H1 (cell line): Measurements from ENCODE around the gene DPP10. TPM values are rescaled to one million over a fixed set of nuclear protein-coding genes. Genes with fewer than 3 reads are reported as not detected.
A peak's percentile ranks its signal among the peaks of the same experiment; 100 is the strongest.

Experiments
- CTCF ChIA-PET: fragments of 300-600 bp; sonication (Branson Sonifier 250); formaldehyde crosslinking; loops from one replicate; lab custom pipeline; 2021; ENCODE audit not compliant: partially characterized antibody; lab: Charles Lee
- POLR2A ChIA-PET: fragments of 300-600 bp; sonication (Branson Sonifier 250); formaldehyde crosslinking; loops from one replicate; lab custom pipeline; 2021; ENCODE audit warnings: inconsistent platforms; ENCODE audit not compliant: partially characterized antibody; lab: Charles Lee
- DNase-seq, 2 experiments: peaks; one replicate each; pipeline versions ENCODE4 v3.0.0 to v3.0.0-alpha.2; 2010 to 2022; ENCODE audit warnings: low spot score in 2 of 2, low read depth in 1 of 2, mixed read lengths in 1 of 2
- FAIRE-seq: peaks from 2 replicates; lab custom pipeline; 2011; peaks lifted over from hg19 to GRCh38; lab: Jason Lieb, UNC
- H2AFZ ChIP-seq: 2 replicates; pipeline ENCODE4 v1.8.1; 2012; ENCODE audit warnings: low read length, inconsistent platforms
- H2AK5ac ChIP-seq: 2 replicates; pipeline ENCODE4 v1.6.1; 2013; ENCODE audit warnings: low read depth, low read length
- H2BK120ac ChIP-seq: replicated peaks from 2 replicates; pipeline ENCODE3; 2013; ENCODE audit warnings: low read depth, low read length, inconsistent platforms
- H2BK12ac ChIP-seq: 2 replicates; pipeline ENCODE4 v1.6.1; 2013; ENCODE audit warnings: low read depth, low read length
- H2BK15ac ChIP-seq: 2 replicates; pipeline ENCODE4 v1.6.1; 2013; ENCODE audit warnings: low read length
- H2BK20ac ChIP-seq: 2 replicates; pipeline ENCODE4 v1.6.1; 2013; ENCODE audit warnings: low read length
- H2BK5ac ChIP-seq: 2 replicates; pipeline ENCODE4 v1.6.1; 2013; ENCODE audit warnings: low read depth, low read length
- H3K14ac ChIP-seq: 2 replicates; pipeline ENCODE4 v1.6.1; 2013; ENCODE audit warnings: inconsistent platforms; ENCODE audit not compliant: insufficient read length
- H3K18ac ChIP-seq: 2 replicates; pipeline ENCODE4 v1.6.1; 2013; ENCODE audit warnings: low read length; ENCODE audit errors: extremely low read depth
- H3K23ac ChIP-seq: 2 replicates; pipeline ENCODE4 v1.6.1; 2013; ENCODE audit warnings: inconsistent platforms; ENCODE audit not compliant: insufficient read length
- H3K23me2 ChIP-seq: 2 replicates; pipeline ENCODE4 v1.6.1; 2013; ENCODE audit warnings: low read depth, low read length
- H3K27ac ChIP-seq: 2 replicates; pipeline ENCODE4 v1.6.1; 2011; ENCODE audit warnings: low read depth, low read length, inconsistent platforms
- H3K27me3 ChIP-seq, 4 experiments: replicated peaks in 1 of 4; 1 replicate in 1 of 4; 2 replicates in 3 of 4; pipeline versions ENCODE4 v1.6.1 to v1.8.1; 2011 to 2013; ENCODE audit warnings: low read length in 3 of 4, mild to moderate bottlenecking in 3 of 4, inconsistent platforms in 2 of 4, mixed read lengths in 2 of 4, moderate library complexity in 1 of 4; ENCODE audit not compliant: control insufficient read depth in 3 of 4, insufficient read depth in 3 of 4; ENCODE audit errors: extremely low read depth in 1 of 4
- H3K36me3 ChIP-seq, 4 experiments: 2 replicates each; pipeline versions ENCODE4 v1.6.1 to v1.8.1; 2011 to 2013; ENCODE audit warnings: mild to moderate bottlenecking in 4 of 4, low read length in 3 of 4, moderate library complexity in 2 of 4, control low read depth in 1 of 4, inconsistent platforms in 1 of 4; ENCODE audit not compliant: insufficient read depth in 4 of 4, control insufficient read depth in 2 of 4
- H3K4ac ChIP-seq: replicated peaks from 2 replicates; pipeline ENCODE3; 2013; ENCODE audit warnings: low read length, low read depth, mixed read lengths, inconsistent platforms; ENCODE audit not compliant: insufficient read length
- H3K4me1 ChIP-seq, 4 experiments: replicated peaks in 1 of 4; 1 replicate in 1 of 4; 2 replicates in 3 of 4; pipeline versions ENCODE4 v1.6.1 to v1.8.1; 2011 to 2013; ENCODE audit warnings: low read length in 3 of 4, inconsistent platforms in 2 of 4, mixed read lengths in 1 of 4; ENCODE audit not compliant: insufficient read depth in 4 of 4, control insufficient read depth in 3 of 4
- H3K4me2 ChIP-seq, 2 experiments: 2 replicates each; pipeline versions ENCODE4 v1.6.1 to v1.8.1; 2011 to 2013; ENCODE audit warnings: low read depth in 2 of 2, low read length in 2 of 2, control low read depth in 1 of 2, inconsistent platforms in 1 of 2, mild to moderate bottlenecking in 1 of 2; ENCODE audit not compliant: insufficient read depth in 1 of 2
- H3K4me3 ChIP-seq, 4 experiments: fragments of 200-600, 300-600 bp in 1 of 4; sonication (generic), shearing (Covaris generic), sonication (Bioruptor Twin) in 1 of 4; 2 replicates each; pipeline versions ENCODE4 v1.5.1 to v1.8.1; 2011 to 2016; ENCODE audit warnings: low read length in 4 of 4, low read depth in 3 of 4, control low read depth in 2 of 4, inconsistent platforms in 2 of 4, mild to moderate bottlenecking in 2 of 4, mixed read lengths in 1 of 4, moderate library complexity in 1 of 4; ENCODE audit not compliant: insufficient read depth in 2 of 4; ENCODE audit errors: extremely low read depth in 1 of 4
- H3K56ac ChIP-seq: replicated peaks from 2 replicates; pipeline ENCODE3; 2013; ENCODE audit warnings: low read depth, mild to moderate bottlenecking, mixed read lengths, low read length, inconsistent platforms; ENCODE audit not compliant: insufficient read length
- H3K79me1 ChIP-seq: 2 replicates; pipeline ENCODE4 v1.6.1; 2013; ENCODE audit warnings: low read depth, low read length, control low read depth
- H3K79me2 ChIP-seq, 2 experiments: 2 replicates each; pipeline versions ENCODE4 v1.6.1 to v1.8.1; 2012 to 2013; ENCODE audit warnings: low read length in 2 of 2, mild to moderate bottlenecking in 2 of 2, inconsistent platforms in 1 of 2; ENCODE audit not compliant: insufficient read depth in 2 of 2, control insufficient read depth in 1 of 2
- H3K9ac ChIP-seq, 4 experiments: replicated peaks in 1 of 4; 1 replicate in 1 of 4; 2 replicates in 3 of 4; pipeline versions ENCODE4 v1.6.1 to v1.8.1; 2011 to 2013; ENCODE audit warnings: low read depth in 3 of 4, low read length in 3 of 4, control low read depth in 2 of 4, mild to moderate bottlenecking in 2 of 4, moderate library complexity in 2 of 4, inconsistent platforms in 1 of 4; ENCODE audit errors: extremely low read depth in 1 of 4
- H3K9me3 ChIP-seq, 2 experiments: 2 replicates each; pipeline versions ENCODE4 v1.6.1 to v1.8.1; 2012 to 2013; ENCODE audit warnings: mild to moderate bottlenecking in 2 of 2, moderate library complexity in 2 of 2, control low read depth in 1 of 2, inconsistent platforms in 1 of 2, low read depth in 1 of 2, low read length in 1 of 2, mixed read lengths in 1 of 2; ENCODE audit not compliant: insufficient read depth in 2 of 2
- H4K20me1 ChIP-seq, 2 experiments: replicated peaks in 1 of 2; 2 replicates each; pipeline versions ENCODE3 to v1.8.1; 2011 to 2013; ENCODE audit warnings: inconsistent platforms in 2 of 2, low read length in 2 of 2, mild to moderate bottlenecking in 1 of 2; ENCODE audit not compliant: insufficient read depth in 2 of 2, control insufficient read depth in 1 of 2
- H4K5ac ChIP-seq: 2 replicates; pipeline ENCODE4 v1.6.1; 2013; ENCODE audit warnings: low read length, low read depth, mixed read lengths, inconsistent platforms; ENCODE audit not compliant: insufficient read length
- H4K8ac ChIP-seq: 2 replicates; pipeline ENCODE4 v1.8.0; 2013; ENCODE audit warnings: mild to moderate bottlenecking, moderate library complexity, low read length, inconsistent platforms; ENCODE audit not compliant: insufficient read depth; ENCODE audit errors: extremely low read depth
- H4K91ac ChIP-seq: replicated peaks from 2 replicates; pipeline ENCODE3; 2013; ENCODE audit warnings: low read length, mixed read lengths, inconsistent platforms; ENCODE audit not compliant: insufficient read length
- ATF2 ChIP-seq: IDR thresholded peaks from 2 replicates; pipeline ENCODE4 v1.6.1; 2012; ENCODE audit warnings: low read length, inconsistent platforms
- ATF3 ChIP-seq: IDR thresholded peaks from 2 replicates; pipeline ENCODE4 v1.6.1; 2011; ENCODE audit warnings: low read depth, mild to moderate bottlenecking, low read length; ENCODE audit not compliant: insufficient read depth
- BCL11A ChIP-seq, 2 experiments: IDR thresholded peaks; one replicate each; pipeline ENCODE4 v1.6.1; 2011; ENCODE audit warnings: low read depth in 2 of 2, low read length in 2 of 2, mild to moderate bottlenecking in 2 of 2
- GABPA ChIP-seq: IDR thresholded peaks from 2 replicates; pipeline ENCODE4 v1.6.1; 2011; ENCODE audit warnings: mild to moderate bottlenecking, low read length, moderate library complexity, borderline replicate concordance; ENCODE audit not compliant: insufficient read depth
- GTF2F1 ChIP-seq: IDR thresholded peaks from 2 replicates; pipeline ENCODE4 v1.6.1; 2012; ENCODE audit warnings: low read depth, low read length, improper control_type of control experiment, borderline replicate concordance
- KDM4A ChIP-seq: IDR thresholded peaks from one replicate; pipeline ENCODE4 v1.7.1; 2012; ENCODE audit warnings: low read depth, mild to moderate bottlenecking, moderate library complexity, low read length, inconsistent platforms; ENCODE audit not compliant: severe bottlenecking
- RNF2 ChIP-seq: fragments of 200-900, 300-1000 bp; sonication (generic); IDR thresholded peaks from 2 replicates; pipeline ENCODE4 v1.7.1; 2016; ENCODE audit warnings: borderline replicate concordance, low read depth, mild to moderate bottlenecking, antibody characterized with exemption, low read length; ENCODE audit not compliant: poor library complexity, severe bottlenecking; ENCODE audit errors: missing control alignments
- SIX5 ChIP-seq: IDR thresholded peaks from 2 replicates; pipeline ENCODE4 v1.6.1; 2011; ENCODE audit warnings: mild to moderate bottlenecking, low read depth, low read length
- TAF1 ChIP-seq: IDR thresholded peaks from 2 replicates; pipeline ENCODE4 v1.6.1; 2011; ENCODE audit warnings: mild to moderate bottlenecking, low read depth, low read length
- TCF12 ChIP-seq: IDR thresholded peaks from 2 replicates; pipeline ENCODE4 v1.6.1; 2011; ENCODE audit warnings: low read depth, mild to moderate bottlenecking, low read length
- WGBS, 2 experiments: shearing (Covaris generic) in 1 of 2; methylation state at CpG; one replicate each; pipeline versions ENCODE4 v1.1.6 to v1.1.7; 2013 to 2015; ENCODE audit warnings: low lambda C conversion rate in 2 of 2, mixed read lengths in 2 of 2, inconsistent platforms in 1 of 2, low coverage in 1 of 2, missing lambda C conversion rate in 1 of 2; ENCODE audit not compliant: insufficient replicate concordance in 2 of 2, insufficient coverage in 1 of 2, insufficient read length in 1 of 2; ENCODE audit errors: extremely low coverage in 1 of 2, missing lambda C conversion rate in 1 of 2; 5-methylcytosine and 5-hydroxymethylcytosine counted together
- polyA plus RNA-seq, 7 experiments: library from polyadenylated mRNA; depleted of rRNA in 3 of 7; stranded (reverse) in 5 of 7; unstranded in 2 of 7; fragments of >200 nt in 5 of 7; fragments of 200-250 nt in 2 of 7; gene quantifications; 1 replicate in 5 of 7; 2 replicates in 1 of 7; 4 replicates in 1 of 7; pipeline versions ENCODE4 v1.2.1 to v1.2.3, GENCODE V29; 2011 to 2013; ENCODE audit warnings: missing spikeins in 2 of 7, mixed read lengths in 2 of 7
- total RNA-seq: library from RNA; stranded (reverse); fragmentation: NEBNext Ultra II Directional; extraction: Animal tissue kit (Norgen Biotek cat#: 25700); gene quantifications from 2 replicates; pipeline ENCODE4 v1.2.1, GENCODE V29; 2021

The DPP10 gene
- total and polyA plus RNA-seq, 2 of the 8 experiments (the other 6 are each of a cell fraction or from before 2014, with no cell fraction given), result 3.3 to 7.2 TPM

GRCh38 chr2:115825912-115826311 is 1383.5 kb downstream of the DPP10 start:
- TF ChIP-seq RNF2, result no peak
- TF ChIP-seq BCL11A (IDR thresholded peaks at IDR 0.05; ENCODE audit: low read depth in 2 of 2, low read length in 2 of 2), result no peak
- no peak for TF ChIP-seq GABPA
- TF ChIP-seq TCF12, result no peak
- TF ChIP-seq TAF1, result no peak
- TF ChIP-seq SIX5, result no peak
- TF ChIP-seq ATF3, result no peak
- no peak for TF ChIP-seq ATF2
- no peak for TF ChIP-seq KDM4A
- TF ChIP-seq GTF2F1, result no peak
- H2BK20ac ChIP-seq, result no peak overlapping the region
- no peak overlapping the region for H2BK5ac ChIP-seq
- WGBS, 2 experiments, result 81% methylated on average over 1 of the region's 1 CpG; no CpG with 5 or more reads in 1 of the 2 experiments
- H3K23me2 ChIP-seq, result no peaks in the 10 kb centered on the region
- H3K27me3 ChIP-seq, result no peaks in the 10 kb centered on the region
- CTCF ChIA-PET, result no interaction called here
- H3K18ac ChIP-seq, result no peak overlapping the region
- no peak overlapping the region for H4K5ac ChIP-seq
- no peak for FAIRE-seq
- no peak overlapping the region for H2BK120ac ChIP-seq
- no peak overlapping the region for H2AK5ac ChIP-seq
- H3K36me3 ChIP-seq, result no peaks in the 10 kb centered on the region
- no peak overlapping the region for H3K4me2 ChIP-seq
- peak in 1 of 2 experiments; percentile 7 for DNase-seq
- no peak overlapping the region for H4K91ac ChIP-seq
- no peak overlapping the region for H2BK12ac ChIP-seq
- H3K27ac ChIP-seq, result no peak overlapping the region
- H3K79me1 ChIP-seq, result no peaks in the 10 kb centered on the region
- no peak overlapping the region for H3K14ac ChIP-seq
- no peak overlapping the region for H3K23ac ChIP-seq
- H4K8ac ChIP-seq, result no peak overlapping the region
- POLR2A ChIA-PET, result no interaction called here
- no peak overlapping the region for H3K56ac ChIP-seq
- H2BK15ac ChIP-seq, result no peak overlapping the region
- H2AFZ ChIP-seq, result no peak overlapping the region
- no peaks in the 10 kb centered on the region for H3K79me2 ChIP-seq
- no peak overlapping the region for H3K4ac ChIP-seq
- H3K9me3 ChIP-seq, result no peaks in the 10 kb centered on the region
- H3K9ac ChIP-seq, result no peak overlapping the region
- H4K20me1 ChIP-seq, result no peaks in the 10 kb centered on the region
- no peaks in the 10 kb centered on the region for H3K4me1 ChIP-seq
- H3K4me3 ChIP-seq, result no peak overlapping the region
